ENCODE measurements around the gene CLIC4.

DNA sequence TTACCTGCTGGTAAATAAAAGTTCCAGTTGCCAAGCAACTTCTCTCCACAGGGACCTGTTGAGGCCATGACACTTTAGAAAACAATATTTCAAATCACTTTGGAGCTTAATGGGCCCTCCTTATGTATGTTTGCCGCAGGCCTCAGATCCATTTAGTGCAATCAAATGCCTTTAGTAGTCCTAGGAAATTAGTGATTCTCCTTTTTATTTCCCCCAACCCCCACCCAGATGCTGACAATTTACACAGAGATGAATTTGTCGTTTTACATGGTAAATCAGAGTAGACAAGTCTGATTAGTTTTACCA is 83.6 kb downstream of the CLIC4 start:
- TF ChIP-seq, protein P1, sequence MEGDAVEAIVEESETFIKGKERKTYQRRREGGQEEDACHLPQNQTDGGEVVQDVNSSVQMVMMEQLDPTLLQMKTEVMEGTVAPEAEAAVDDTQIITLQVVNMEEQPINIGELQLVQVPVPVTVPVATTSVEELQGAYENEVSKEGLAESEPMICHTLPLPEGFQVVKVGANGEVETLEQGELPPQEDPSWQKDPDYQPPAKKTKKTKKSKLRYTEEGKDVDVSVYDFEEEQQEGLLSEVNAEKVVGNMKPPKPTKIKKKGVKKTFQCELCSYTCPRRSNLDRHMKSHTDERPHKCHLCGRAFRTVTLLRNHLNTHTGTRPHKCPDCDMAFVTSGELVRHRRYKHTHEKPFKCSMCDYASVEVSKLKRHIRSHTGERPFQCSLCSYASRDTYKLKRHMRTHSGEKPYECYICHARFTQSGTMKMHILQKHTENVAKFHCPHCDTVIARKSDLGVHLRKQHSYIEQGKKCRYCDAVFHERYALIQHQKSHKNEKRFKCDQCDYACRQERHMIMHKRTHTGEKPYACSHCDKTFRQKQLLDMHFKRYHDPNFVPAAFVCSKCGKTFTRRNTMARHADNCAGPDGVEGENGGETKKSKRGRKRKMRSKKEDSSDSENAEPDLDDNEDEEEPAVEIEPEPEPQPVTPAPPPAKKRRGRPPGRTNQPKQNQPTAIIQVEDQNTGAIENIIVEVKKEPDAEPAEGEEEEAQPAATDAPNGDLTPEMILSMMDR (IDR thresholded peaks at IDR 0.05; ENCODE audit: insufficient read depth, low read depth, low read length) = no peak
- no peak for TF ChIP-seq EZH2 (IDR thresholded peaks at IDR 0.05; ENCODE audit: insufficient read depth, low read length)

Data from astrocyte (in vitro differentiated cells and primary cell).